Endodermal cell (in vitro differentiated cells): ENCODE results near the gene CCDC61. TPM values are rescaled to one million over a fixed set of nuclear protein-coding genes. Genes with fewer than 3 reads are reported as not detected.

Experiments
- DNase-seq: peaks from one replicate; pipeline ENCODE4 v3.0.0-alpha.2; 2017
- H3K27ac ChIP-seq: 2 replicates; pipeline ENCODE4 v1.5.1; 2013; ENCODE audit warnings: mild to moderate bottlenecking, low read depth, low read length, moderate library complexity
- H3K27me3 ChIP-seq: 2 replicates; pipeline ENCODE4 v1.6.1; 2013; ENCODE audit warnings: mild to moderate bottlenecking, low read length, moderate library complexity; ENCODE audit not compliant: insufficient read depth, control insufficient read depth, poor library complexity, severe bottlenecking
- H3K36me3 ChIP-seq: 2 replicates; pipeline ENCODE4 v1.7.0; 2013; ENCODE audit warnings: mild to moderate bottlenecking, low read length, moderate library complexity; ENCODE audit not compliant: control insufficient read depth, insufficient read depth
- H3K4me1 ChIP-seq: one replicate; pipeline ENCODE4 v1.7.0; 2013; ENCODE audit warnings: low read length; ENCODE audit not compliant: control insufficient read depth, insufficient read depth
- H3K4me3 ChIP-seq: 2 replicates; pipeline ENCODE4 v1.5.1; 2013; ENCODE audit warnings: mild to moderate bottlenecking, low read length, moderate library complexity
- H3K9ac ChIP-seq: 2 replicates; pipeline ENCODE4 v1.6.1; 2013; ENCODE audit warnings: mild to moderate bottlenecking, low read length, moderate library complexity; ENCODE audit not compliant: poor library complexity, severe bottlenecking; ENCODE audit errors: extremely low read depth
- H3K9me3 ChIP-seq: 2 replicates; pipeline ENCODE4 v1.6.1; 2013; ENCODE audit warnings: mild to moderate bottlenecking, low read length, moderate library complexity; ENCODE audit not compliant: control insufficient read depth
- H3K27ac Mint-ChIP-seq: 2 replicates; pipeline ENCODE4 v1.8.0; 2020; ENCODE audit warnings: mixed read lengths
- H3K27me3 Mint-ChIP-seq: 2 replicates; pipeline ENCODE4 v1.8.0; 2021; ENCODE audit warnings: mild to moderate bottlenecking, mixed read lengths; ENCODE audit not compliant: insufficient read depth
- H3K36me3 Mint-ChIP-seq: 2 replicates; pipeline ENCODE4 v1.8.0; 2020; ENCODE audit warnings: low read depth, mixed read lengths
- H3K4me1 Mint-ChIP-seq: 2 replicates; pipeline ENCODE4 v1.8.0; 2020; ENCODE audit warnings: mixed read lengths
- H3K4me3 Mint-ChIP-seq: 2 replicates; pipeline ENCODE4 v1.8.0; 2020; ENCODE audit warnings: mild to moderate bottlenecking, moderate library complexity, mixed read lengths
- H3K9me3 Mint-ChIP-seq: 2 replicates; pipeline ENCODE4 v1.8.0; 2020; ENCODE audit warnings: mild to moderate bottlenecking, mixed read lengths
- WGBS, 2 experiments: methylation state at CpG; one replicate each; pipeline versions ENCODE4 v1.1.5 to v1.1.7; 2013; ENCODE audit warnings: missing lambda C conversion rate in 2 of 2, mixed read lengths in 1 of 2; ENCODE audit not compliant: insufficient coverage in 1 of 2, insufficient read length in 1 of 2; 5-methylcytosine and 5-hydroxymethylcytosine counted together
- total RNA-seq, 2 donors: library from RNA; stranded (reverse); fragmentation: NEBNext Ultra II Directional in 1 of 2; extraction: Animal tissue kit (Norgen Biotek cat#: 25700) in 1 of 2; gene quantifications; 2 replicates in 1 of 2; 3 replicates in 1 of 2; pipeline ENCODE4 v1.2.1, GENCODE V29; 2021
- TF ChIP-seq, protein P1 (sequence below): fragments of 200-600 bp; sonication (generic); conservative IDR thresholded peaks from 2 replicates; pipeline ENCODE4 v1.5.0; 2021; ENCODE audit warnings: antibody characterized with exemption, mild to moderate bottlenecking

CCDC61 gene
- total RNA-seq, 2 donors from 2014 or later, result 23.2 to 23.6 TPM

DNA sequence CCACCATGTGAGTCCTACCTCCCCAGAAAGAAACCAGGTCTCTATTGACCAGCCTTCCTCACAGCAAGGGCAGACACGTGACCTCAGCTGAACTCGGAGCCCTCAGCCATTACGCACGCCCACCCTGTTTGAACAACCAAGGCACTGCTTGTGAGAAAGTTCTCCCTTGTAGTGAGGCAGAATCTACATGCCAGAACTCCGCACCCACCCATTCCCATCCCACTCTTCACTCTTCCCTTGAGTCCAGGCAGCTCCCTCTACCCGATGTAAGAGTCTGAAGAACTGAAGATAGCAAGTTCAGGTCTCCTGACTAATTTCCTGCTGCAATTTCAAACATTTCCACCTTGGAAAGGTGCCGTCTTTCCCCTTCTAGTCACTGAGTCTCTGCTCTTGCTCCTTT is 28.0 kb upstream of the CCDC61 start:
- Mint-ChIP-seq H3K4me3 (no peak overlapping the region), H3K27ac (no peak overlapping the region), H3K36me3 (no peaks in the 10 kb centered on the region), H3K4me1 (no peaks in the 10 kb centered on the region), H3K9me3 (no peaks in the 10 kb centered on the region), H3K27me3 (peaks cover 86% of the 10 kb centered on the region)
- 83 to 85% methylated on average over 6 to 7 of the region's 7 CpGs for WGBS, 2 experiments
- TF ChIP-seq, protein P1, sequence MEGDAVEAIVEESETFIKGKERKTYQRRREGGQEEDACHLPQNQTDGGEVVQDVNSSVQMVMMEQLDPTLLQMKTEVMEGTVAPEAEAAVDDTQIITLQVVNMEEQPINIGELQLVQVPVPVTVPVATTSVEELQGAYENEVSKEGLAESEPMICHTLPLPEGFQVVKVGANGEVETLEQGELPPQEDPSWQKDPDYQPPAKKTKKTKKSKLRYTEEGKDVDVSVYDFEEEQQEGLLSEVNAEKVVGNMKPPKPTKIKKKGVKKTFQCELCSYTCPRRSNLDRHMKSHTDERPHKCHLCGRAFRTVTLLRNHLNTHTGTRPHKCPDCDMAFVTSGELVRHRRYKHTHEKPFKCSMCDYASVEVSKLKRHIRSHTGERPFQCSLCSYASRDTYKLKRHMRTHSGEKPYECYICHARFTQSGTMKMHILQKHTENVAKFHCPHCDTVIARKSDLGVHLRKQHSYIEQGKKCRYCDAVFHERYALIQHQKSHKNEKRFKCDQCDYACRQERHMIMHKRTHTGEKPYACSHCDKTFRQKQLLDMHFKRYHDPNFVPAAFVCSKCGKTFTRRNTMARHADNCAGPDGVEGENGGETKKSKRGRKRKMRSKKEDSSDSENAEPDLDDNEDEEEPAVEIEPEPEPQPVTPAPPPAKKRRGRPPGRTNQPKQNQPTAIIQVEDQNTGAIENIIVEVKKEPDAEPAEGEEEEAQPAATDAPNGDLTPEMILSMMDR, result no peak
- H3K27ac ChIP-seq, result no peak overlapping the region
- no peak overlapping the region for H3K4me3 ChIP-seq
- no peaks in the 10 kb centered on the region for H3K9me3 ChIP-seq
- peaks cover 61% of the 10 kb centered on the region for H3K27me3 ChIP-seq
- DNase-seq, result no peak
- H3K36me3 ChIP-seq, result no peaks in the 10 kb centered on the region
- no peaks in the 10 kb centered on the region for H3K4me1 ChIP-seq
- H3K9ac ChIP-seq, result no peak overlapping the region

DNA sequence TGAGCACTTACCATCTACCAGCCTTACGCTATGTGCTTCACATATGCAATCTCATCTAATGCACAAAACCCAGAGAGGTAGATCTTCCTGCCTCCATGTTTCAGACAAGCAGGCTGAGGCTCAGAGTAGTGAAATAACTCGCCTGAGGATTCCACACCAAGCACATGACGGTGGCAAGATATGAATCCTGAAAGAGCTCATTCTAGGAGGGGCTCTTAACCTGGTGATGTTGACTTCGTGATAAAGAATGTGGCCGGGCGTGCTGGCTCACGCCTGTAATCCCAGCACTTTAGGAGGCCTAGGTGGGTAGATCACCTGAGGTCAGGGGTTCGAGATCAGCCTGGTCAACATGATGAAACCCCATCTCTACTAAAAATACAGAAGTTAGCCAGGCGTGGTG is 26.6 kb upstream of the CCDC61 start:
- WGBS, 2 experiments, result 91 to 96% methylated on average over 8 to 9 of the region's 9 CpGs
- H3K27ac Mint-ChIP-seq, result no peak overlapping the region
- H3K9me3 Mint-ChIP-seq, result no peaks in the 10 kb centered on the region
- Histone ChIP-seq H3K9ac (no peak overlapping the region), H3K27me3 (peaks cover 69% of the 10 kb centered on the region), H3K4me3 (no peak overlapping the region), H3K4me1 (no peaks in the 10 kb centered on the region), H3K27ac (no peak overlapping the region), H3K9me3 (no peaks in the 10 kb centered on the region), H3K36me3 (no peaks in the 10 kb centered on the region)
- no peak overlapping the region for H3K4me3 Mint-ChIP-seq
- peaks cover 80% of the 10 kb centered on the region for H3K27me3 Mint-ChIP-seq
- no peaks in the 10 kb centered on the region for H3K4me1 Mint-ChIP-seq
- H3K36me3 Mint-ChIP-seq, result no peaks in the 10 kb centered on the region
- TF ChIP-seq, protein P1, result no peak
- DNase-seq, result no peak

DNA sequence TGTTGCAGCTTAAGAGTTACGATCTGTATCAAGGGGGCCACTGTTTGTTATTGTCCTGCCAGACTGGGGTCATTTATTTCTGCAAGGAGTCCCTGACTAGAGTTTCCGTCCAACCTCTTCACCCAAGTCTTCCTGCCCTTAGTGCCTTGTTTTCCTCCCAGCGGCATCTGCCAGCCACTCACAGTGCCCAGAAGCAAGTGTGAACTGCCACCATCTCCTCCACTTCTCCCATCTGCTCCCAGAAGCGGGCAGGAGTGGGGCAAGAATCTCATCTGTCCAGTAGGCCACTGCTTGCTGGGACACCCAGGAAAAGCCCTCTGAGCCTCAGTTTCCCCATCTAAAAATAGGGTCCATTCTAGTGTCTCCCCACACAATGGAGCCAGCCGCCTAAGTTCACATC is 25.6 kb upstream of the CCDC61 start:
- Histone ChIP-seq H3K4me3 (no peak overlapping the region), H3K27ac (no peak overlapping the region), H3K36me3 (no peaks in the 10 kb centered on the region), H3K4me1 (no peaks in the 10 kb centered on the region), H3K9me3 (no peaks in the 10 kb centered on the region), H3K9ac (no peak overlapping the region), H3K27me3 (peaks cover 80% of the 10 kb centered on the region)
- no peaks in the 10 kb centered on the region for H3K36me3 Mint-ChIP-seq
- no peak for DNase-seq
- TF ChIP-seq, protein P1, result no peak
- H3K27ac Mint-ChIP-seq, result no peak overlapping the region
- no peaks in the 10 kb centered on the region for H3K9me3 Mint-ChIP-seq
- WGBS, 2 experiments, result 86 to 94% methylated on average over 4 to 5 of the region's 5 CpGs
- no peaks in the 10 kb centered on the region for H3K4me1 Mint-ChIP-seq
- no peak overlapping the region for H3K4me3 Mint-ChIP-seq
- peaks cover 83% of the 10 kb centered on the region for H3K27me3 Mint-ChIP-seq
